Spinal cord (tissue), 10 donors: Measurements from ENCODE around the gene GLP1R. TPM values are rescaled to one million over a fixed set of nuclear protein-coding genes. Genes with fewer than 3 reads are reported as not detected.

Experiments used
- DNase-seq, 6 donors: peaks; one replicate each; pipeline versions ENCODE4 v3.0.0 to v3.0.0-alpha.2; 2013 to 2015; ENCODE audit warnings: low spot score in 6 of 6, low read depth in 4 of 6
- H3K27ac ChIP-seq: one replicate; pipeline ENCODE4 v1.5.1; 2013; ENCODE audit warnings: low read depth, low read length, control low read depth
- H3K27me3 ChIP-seq: one replicate; pipeline ENCODE4 v1.6.1; 2013; ENCODE audit warnings: low read length; ENCODE audit not compliant: control insufficient read depth, insufficient read depth
- H3K36me3 ChIP-seq: one replicate; pipeline ENCODE4 v1.6.1; 2013; ENCODE audit warnings: low read length; ENCODE audit not compliant: control insufficient read depth, insufficient read depth
- H3K4me1 ChIP-seq: one replicate; pipeline ENCODE4 v1.6.1; 2013; ENCODE audit warnings: low read length; ENCODE audit not compliant: control insufficient read depth, insufficient read depth
- H3K4me3 ChIP-seq: one replicate; pipeline ENCODE4 v1.5.1; 2013; ENCODE audit warnings: low read depth, low read length, control low read depth
- H3K9me3 ChIP-seq: one replicate; pipeline ENCODE4 v1.6.1; 2013; ENCODE audit warnings: low read length; ENCODE audit not compliant: control insufficient read depth, insufficient read depth
- WGBS: methylation state at CpG from one replicate; pipeline ENCODE4 v1.1.5; 2013; ENCODE audit warnings: missing lambda C conversion rate; ENCODE audit not compliant: insufficient coverage; 5-methylcytosine and 5-hydroxymethylcytosine counted together
- polyA plus RNA-seq, 2 donors: library from polyadenylated mRNA; unstranded; fragments of 120-200 nt; gene quantifications; one replicate each; pipeline ENCODE4 v1.2.1, GENCODE V29; 2013; ENCODE audit not compliant: insufficient read length in 2 of 2
- total RNA-seq, 2 donors: library from RNA; depleted of rRNA in 1 of 2; stranded (reverse); fragments of 120-200 nt in 1 of 2; fragments of >200 nt in 1 of 2; gene quantifications; one replicate each; pipeline versions ENCODE4 v1.2.3 to v1.2.4, GENCODE V29; 2013 to 2014
- donor health status: healthy.

The GLP1R gene
- total and polyA plus RNA-seq, 4 donors: 0.61 to 2.0 (median 1.4) TPM

DNA sequence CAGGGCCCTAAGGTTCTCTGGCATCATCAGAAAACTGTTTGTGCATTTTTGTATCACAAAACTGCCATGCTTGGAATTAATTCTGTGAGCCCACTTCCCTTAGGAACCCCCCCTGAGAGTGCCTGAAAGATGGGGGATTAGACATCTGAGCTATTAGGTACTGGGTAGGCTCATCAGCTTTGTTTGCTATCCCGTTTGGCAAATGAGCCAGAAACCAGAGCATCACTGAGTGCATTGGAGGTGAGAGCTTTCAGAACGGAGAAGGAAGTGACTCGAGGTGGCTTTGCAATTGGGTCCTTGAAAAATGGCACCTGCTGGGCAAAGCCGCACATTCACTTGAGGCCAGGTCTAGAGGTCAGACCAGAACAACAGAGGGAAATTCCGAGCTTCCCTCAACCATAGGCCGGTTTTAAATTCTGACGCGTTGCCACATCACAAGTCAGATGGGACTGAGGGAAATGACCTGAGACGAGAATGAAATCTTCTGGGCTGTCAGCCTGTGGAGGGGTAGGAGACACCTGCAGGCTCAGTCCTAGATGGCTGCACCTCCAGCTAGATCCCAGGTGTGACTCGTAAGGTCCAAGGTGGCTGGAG, 8.4 kb upstream of the GLP1R start:
- DNase-seq: no peak
- Histone ChIP-seq H3K9me3 (no peaks in the 10 kb centered on the region), H3K4me3 (no peak overlapping the region), H3K36me3 (no peaks in the 10 kb centered on the region), H3K4me1 (peaks cover 7% of the 10 kb centered on the region), H3K27ac (no peak overlapping the region), H3K27me3 (peaks cover 6% of the 10 kb centered on the region)
- 77% methylated on average over 9 of the region's 10 CpGs for WGBS

DNA sequence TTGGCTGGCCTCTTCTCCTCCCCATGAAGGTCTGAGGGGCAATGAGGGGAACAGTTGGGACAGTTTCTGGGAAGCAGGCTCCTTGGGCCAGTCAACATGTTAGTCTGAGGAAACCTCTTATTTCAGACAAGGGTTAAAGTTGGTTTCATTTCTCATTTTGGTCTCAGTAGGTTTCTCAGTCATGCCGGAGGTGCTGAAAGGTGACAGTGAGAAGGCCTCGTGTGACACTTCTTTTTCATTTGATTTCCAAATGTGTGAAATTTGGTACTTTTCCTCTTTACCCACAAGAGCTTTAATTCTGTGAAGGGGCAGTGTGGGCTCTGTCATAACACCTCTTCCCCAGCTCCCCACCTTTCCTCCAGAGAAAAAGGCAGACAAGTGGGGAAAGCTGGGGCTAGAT, 7.5 kb upstream of the GLP1R start:
- WGBS: no CpG with 5 or more reads among the region's 2 CpGs

DNA sequence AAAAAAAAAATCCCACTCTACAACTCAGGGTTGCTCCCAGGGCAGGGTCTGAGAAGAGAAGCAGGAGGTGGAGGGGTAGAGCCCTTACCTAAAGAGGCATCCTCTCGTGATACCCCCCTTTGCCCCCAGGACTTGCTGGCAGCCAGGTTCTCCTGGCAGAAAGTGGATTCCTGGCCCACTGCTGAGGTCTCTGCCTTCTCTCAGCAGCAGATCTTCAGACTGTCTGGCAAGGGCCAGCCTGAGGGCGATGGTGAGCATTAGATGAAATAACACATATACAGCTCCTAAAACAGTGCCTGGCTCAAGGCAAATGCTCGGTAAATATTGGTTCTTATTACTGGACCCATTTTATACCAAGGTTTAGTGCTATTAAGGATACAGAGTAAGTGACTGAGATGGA, 4.8 kb upstream of the GLP1R start:
- 100% methylated on average over 1 of the region's 3 CpGs for WGBS
- Histone ChIP-seq H3K27ac (no peak overlapping the region), H3K9me3 (no peaks in the 10 kb centered on the region), H3K27me3 (peaks cover 27% of the 10 kb centered on the region), H3K4me3 (no peak overlapping the region), H3K36me3 (no peaks in the 10 kb centered on the region), H3K4me1 (peaks cover 5% of the 10 kb centered on the region)
- DNase-seq: no peak

More for the DNA sequence above, 7.5 kb upstream of the GLP1R start:
- H3K9me3 ChIP-seq: no peaks in the 10 kb centered on the region
- DNase-seq: no peak
- no peak overlapping the region for H3K27ac ChIP-seq
- H3K4me1 ChIP-seq: peaks cover 7% of the 10 kb centered on the region
- no peaks in the 10 kb centered on the region for H3K36me3 ChIP-seq
- H3K27me3 ChIP-seq: peaks cover 6% of the 10 kb centered on the region
- no peak overlapping the region for H3K4me3 ChIP-seq

GRCh38 chr6:39044181-39044580, 4.4 kb upstream of the GLP1R start:
- Histone ChIP-seq H3K36me3 (no peaks in the 10 kb centered on the region), H3K27ac (no peak overlapping the region), H3K9me3 (no peaks in the 10 kb centered on the region), H3K4me3 (no peak overlapping the region), H3K27me3 (peaks cover 31% of the 10 kb centered on the region), H3K4me1 (peaks cover 9% of the 10 kb centered on the region)
- 83% methylated on average over 1 of the region's 4 CpGs for WGBS
- DNase-seq: no peak

DNA sequence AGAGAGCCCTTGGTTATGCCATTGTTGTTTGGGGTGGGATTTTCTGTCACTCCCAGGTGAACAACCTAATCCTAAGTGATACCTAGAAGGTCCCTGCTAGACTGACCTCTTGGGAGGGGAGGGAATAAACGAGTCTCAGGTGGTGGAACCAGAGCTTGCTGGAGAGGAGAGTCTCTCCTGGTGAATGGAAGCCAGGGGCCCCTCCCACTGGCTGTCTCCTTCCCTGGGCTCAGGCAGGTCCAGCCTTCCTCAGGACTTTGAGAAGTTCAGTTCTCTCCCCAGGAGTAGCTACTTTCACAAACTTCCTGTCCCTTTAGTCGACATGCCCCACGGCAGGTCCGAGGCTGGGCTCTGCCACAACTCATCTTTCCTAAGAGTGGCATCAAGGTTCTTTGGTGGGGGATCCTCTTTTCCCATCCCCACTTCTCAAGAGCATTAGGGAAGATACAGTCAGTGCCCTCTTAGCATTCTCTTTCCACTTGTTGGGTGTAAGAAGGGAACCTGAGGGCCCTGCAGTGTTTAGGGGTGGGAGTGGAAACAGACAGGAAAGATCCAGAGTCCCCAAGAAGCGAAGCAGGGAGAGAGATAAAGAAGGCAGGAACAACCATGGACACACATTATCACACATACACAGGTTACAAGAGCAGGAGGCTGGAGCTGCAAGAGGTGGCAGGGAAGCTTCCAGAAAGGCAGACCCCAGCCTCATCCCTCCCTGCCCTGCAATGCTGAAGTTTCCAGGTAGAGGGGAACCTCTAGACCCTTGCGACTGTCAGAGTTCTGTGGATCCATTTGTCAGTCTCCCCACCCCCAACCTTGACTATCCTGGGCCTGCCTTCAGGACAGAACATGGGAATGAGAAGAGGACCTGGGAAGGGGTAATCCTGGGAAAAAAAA, 900 bp upstream of the GLP1R start:
- Histone ChIP-seq H3K27me3 (peaks cover 39% of the 10 kb centered on the region), H3K36me3 (no peaks in the 10 kb centered on the region), H3K9me3 (no peaks in the 10 kb centered on the region), H3K4me3 (no peak overlapping the region), H3K27ac (no peak overlapping the region), H3K4me1 (peaks cover 10% of the 10 kb centered on the region)
- 50% methylated on average over 1 of the region's 6 CpGs for WGBS
- DNase-seq: no peak

GRCh38 chr6:39049575-39050283, 1.1 kb downstream of the GLP1R start:
- Histone ChIP-seq H3K4me1 (peaks cover 10% of the 10 kb centered on the region), H3K36me3 (no peaks in the 10 kb centered on the region), H3K4me3 (no peak overlapping the region), H3K27ac (no peak overlapping the region), H3K27me3 (peaks cover 39% of the 10 kb centered on the region), H3K9me3 (no peaks in the 10 kb centered on the region)
- no peak for DNase-seq
- 83% methylated on average over 9 of the region's 9 CpGs for WGBS

DNA sequence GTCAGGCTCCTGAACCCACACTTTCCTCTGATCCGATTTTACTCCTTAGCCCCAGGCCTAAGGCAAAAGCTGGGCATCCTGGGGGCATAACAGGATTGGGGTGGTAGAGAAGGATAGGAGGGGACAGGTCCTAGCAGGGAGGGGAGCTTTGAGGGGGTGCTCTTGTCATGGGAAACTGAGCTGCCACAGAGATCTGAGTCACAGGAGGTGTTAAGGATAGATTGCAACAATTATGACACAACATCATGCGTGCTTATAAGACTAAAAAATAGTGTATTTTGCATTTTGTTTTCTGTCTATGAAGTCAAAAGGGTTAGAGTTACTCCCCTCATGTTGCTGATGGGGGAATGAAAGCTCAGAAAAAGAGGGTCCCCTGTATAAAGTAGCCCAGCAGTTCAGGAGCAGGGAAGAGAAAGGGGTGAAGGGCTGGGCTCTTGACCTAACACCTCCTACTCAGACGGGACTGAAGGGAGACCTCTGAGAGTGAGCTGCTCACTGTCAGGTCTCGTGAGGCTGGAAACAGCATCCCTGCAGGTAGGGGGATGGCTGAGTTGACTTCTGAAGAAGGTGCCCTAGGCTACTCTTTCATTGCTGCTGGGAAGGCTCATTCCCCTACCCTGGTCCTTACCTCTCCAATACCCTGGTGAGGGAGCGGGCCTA, 2.0 kb downstream of the GLP1R start:
- Histone ChIP-seq H3K9me3 (no peaks in the 10 kb centered on the region), H3K4me1 (peaks cover 10% of the 10 kb centered on the region), H3K4me3 (no peak overlapping the region), H3K27ac (no peak overlapping the region), H3K36me3 (no peaks in the 10 kb centered on the region), H3K27me3 (peaks cover 39% of the 10 kb centered on the region)
- WGBS: 100% methylated on average over 1 of the region's 5 CpGs
- DNase-seq: no peak

GRCh38 chr6:39051399-39052122, 3.0 kb downstream of the GLP1R start:
- H3K4me1 ChIP-seq: peaks cover 10% of the 10 kb centered on the region
- H3K27me3 ChIP-seq: peaks cover 35% of the 10 kb centered on the region
- H3K27ac ChIP-seq: no peak overlapping the region
- no peaks in the 10 kb centered on the region for H3K36me3 ChIP-seq
- H3K9me3 ChIP-seq: no peaks in the 10 kb centered on the region
- 74% methylated on average over 4 of the region's 4 CpGs for WGBS
- H3K4me3 ChIP-seq: no peak overlapping the region
- DNase-seq: no peak
